GM12873 (cell line): Measurements from ENCODE around the gene ELMOD2.

Experiments used
- TF ChIP-seq, protein P1 (sequence below): IDR thresholded peaks from 2 replicates; pipeline ENCODE4 v1.5.1; 2012; ENCODE audit warnings: low read depth, mild to moderate bottlenecking, moderate library complexity, low read length, control low read depth; ENCODE audit not compliant: insufficient read depth; ENCODE audit errors: missing control alignments

The ELMOD2 gene

DNA sequence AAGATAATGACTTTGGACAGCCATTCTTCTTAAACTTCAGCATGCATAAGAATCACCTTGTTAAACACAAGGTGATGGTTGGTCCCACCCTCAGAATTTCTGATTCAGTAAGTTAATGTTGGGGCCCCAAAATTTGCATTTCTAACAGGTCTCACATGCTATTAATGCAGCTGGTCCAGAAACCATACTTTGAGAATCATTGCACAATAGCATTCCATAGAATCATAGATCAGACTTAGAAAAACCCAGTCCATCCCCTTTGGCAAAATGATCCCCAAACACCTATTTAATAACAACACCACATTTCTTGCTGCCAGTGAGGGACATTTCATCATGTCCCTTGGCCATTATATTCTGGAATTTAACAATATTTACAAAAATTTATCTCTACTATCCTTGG lies 19.7 kb upstream of the ELMOD2 start:
- TF ChIP-seq, protein P1, sequence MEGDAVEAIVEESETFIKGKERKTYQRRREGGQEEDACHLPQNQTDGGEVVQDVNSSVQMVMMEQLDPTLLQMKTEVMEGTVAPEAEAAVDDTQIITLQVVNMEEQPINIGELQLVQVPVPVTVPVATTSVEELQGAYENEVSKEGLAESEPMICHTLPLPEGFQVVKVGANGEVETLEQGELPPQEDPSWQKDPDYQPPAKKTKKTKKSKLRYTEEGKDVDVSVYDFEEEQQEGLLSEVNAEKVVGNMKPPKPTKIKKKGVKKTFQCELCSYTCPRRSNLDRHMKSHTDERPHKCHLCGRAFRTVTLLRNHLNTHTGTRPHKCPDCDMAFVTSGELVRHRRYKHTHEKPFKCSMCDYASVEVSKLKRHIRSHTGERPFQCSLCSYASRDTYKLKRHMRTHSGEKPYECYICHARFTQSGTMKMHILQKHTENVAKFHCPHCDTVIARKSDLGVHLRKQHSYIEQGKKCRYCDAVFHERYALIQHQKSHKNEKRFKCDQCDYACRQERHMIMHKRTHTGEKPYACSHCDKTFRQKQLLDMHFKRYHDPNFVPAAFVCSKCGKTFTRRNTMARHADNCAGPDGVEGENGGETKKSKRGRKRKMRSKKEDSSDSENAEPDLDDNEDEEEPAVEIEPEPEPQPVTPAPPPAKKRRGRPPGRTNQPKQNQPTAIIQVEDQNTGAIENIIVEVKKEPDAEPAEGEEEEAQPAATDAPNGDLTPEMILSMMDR = no peak

DNA sequence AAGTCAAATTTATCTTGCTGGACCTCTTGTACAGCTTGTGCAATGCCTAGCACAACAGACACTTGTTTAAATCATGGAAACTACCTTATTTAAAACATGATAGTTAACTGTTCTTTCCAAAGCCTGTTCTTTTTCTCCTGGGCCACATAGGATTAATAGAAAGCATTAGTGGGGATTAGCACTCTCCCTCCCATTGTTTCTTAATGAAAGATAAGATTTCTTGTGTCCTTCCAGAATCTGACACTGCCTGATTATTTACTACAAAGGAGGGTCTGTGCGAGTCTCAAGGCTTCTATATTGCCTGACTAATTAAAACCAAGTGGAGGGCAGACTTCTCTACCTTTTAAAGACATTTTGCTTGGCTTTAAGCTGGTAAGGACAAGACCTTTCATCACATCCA lies 8.5 kb upstream of the ELMOD2 start:
- TF ChIP-seq, protein P1 = no peak

DNA sequence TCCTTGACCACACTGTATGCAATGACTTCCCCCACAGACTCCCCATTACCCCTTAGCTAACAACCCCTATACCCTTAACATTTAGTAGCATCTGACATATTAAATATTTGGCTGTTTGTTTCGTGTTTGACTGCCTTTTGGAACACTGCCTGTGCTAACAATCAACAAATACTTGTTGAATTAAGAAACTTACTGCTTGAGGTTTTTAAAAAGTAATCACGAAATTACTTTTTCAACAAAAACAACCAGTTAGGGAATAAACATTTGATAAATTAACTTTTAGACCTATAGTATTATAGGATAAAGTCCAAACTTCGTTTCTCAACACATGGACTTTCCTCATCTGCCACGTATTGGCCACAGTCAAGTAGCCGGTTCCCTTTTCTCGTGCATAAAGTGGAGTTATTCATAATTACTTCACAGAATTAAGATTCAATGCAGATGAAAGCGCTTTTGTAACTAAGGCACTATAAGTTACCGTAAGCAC lies 555 bp upstream of the ELMOD2 start:
- TF ChIP-seq, protein P1 = no peak

DNA sequence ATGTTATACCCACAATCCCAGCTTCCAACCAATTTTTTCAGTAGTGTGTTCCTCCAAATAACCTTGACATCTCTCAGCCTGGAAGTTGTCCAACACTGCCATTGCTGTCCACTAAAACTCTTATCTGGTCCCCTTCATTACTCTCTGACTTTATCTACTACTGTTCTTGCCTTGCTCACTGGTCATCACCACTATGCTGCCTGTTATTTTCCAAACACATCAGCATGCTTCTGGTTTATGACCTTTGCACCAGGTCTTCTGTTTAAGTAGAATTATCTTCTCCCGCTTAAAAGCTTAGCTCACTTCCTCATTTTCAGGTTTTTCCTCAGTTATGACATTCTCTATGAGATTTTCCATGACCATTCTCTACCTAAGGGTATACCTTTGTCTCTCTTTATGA lies 5.5 kb downstream of the ELMOD2 start:
- TF ChIP-seq, protein P1 = no peak

DNA sequence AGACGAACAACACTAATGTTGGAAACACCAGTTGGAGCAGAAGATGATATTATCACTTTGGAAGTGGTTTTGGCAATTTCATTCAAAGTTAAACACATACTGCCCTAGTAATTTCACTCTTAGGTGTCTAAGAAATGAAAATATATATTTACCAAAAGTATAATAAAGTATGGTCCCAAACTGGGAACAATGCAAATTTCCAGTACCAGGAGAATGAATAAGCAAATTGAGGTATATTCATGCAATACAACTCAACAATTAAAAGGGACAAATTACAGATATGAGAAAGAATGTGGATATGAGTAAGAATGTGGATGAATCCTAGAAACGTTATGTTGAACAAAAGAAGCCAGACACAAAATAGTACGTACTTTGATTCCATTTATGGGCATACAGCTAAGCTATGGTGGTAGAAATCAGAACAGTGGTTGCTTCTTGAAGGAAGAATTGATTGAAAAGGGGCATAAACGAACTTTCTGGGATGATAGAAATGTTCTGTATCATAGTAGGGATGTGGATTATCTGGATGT lies 10.0 kb downstream of the ELMOD2 start:
- TF ChIP-seq, protein P1 = no peak

DNA sequence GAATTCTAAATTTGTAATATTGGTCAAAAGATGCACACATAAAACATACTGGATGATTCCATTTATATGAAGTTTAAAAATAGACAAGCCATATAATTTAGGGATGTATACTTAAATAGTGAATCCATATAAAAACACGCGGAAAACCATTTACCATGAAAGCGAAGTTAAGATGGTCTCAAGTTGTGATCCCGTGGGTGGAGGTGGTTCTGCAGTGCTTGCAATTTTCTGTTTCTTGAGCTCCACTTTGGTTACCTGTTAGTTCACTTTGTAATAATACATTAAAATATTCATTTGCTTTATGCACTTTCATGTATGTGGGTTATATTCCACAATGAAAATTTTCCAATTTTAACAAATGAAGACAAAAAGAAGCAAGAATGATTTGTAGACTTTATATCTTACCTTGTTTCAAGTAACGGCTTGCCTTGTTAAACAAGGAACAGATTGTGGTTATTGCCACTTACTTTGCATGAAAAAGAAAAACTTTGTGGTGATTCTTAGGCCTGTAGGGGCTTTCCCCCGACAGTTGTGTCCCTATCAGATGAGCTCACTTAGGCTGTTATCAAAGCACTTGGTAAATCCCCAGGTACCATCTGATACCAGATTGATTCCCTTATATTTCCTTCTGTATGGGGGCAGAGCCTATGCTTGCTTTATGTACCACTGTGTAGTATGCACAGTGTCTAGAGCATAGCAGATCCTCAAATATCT lies 32.6 kb downstream of the ELMOD2 start:
- TF ChIP-seq, protein P1 = no peak

DNA sequence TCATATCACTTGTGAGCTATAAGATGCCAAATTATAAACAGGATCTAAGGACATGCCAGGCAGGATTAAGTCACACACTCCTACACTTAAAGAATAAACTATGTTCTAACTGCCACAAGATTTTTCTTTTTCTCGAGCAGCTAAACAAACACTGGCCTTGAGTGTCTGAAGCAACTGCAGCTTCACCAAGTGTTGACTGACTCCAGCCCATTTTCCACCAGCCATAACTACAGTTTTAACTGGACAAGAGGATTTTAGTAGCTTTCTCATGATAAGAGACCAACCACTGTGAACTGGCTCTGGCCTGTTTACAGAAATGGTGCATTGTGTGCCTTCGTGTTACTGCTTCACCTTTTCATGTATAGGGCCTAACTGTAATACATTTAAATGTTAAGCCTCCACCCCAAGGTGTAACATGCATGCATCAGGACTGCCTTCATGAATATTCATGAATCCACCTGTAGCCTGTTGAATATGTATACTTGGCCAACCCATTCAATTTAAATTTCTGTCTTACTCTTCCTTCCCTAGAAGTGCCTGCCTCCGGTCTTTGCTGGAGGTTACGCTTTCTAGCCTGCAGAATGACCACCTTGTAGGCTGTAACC lies 34.0 kb downstream of the ELMOD2 start:
- TF ChIP-seq, protein P1 = no peak
